ENCODE results near the gene SLC38A1.

Gene SLC38A1

DNA sequence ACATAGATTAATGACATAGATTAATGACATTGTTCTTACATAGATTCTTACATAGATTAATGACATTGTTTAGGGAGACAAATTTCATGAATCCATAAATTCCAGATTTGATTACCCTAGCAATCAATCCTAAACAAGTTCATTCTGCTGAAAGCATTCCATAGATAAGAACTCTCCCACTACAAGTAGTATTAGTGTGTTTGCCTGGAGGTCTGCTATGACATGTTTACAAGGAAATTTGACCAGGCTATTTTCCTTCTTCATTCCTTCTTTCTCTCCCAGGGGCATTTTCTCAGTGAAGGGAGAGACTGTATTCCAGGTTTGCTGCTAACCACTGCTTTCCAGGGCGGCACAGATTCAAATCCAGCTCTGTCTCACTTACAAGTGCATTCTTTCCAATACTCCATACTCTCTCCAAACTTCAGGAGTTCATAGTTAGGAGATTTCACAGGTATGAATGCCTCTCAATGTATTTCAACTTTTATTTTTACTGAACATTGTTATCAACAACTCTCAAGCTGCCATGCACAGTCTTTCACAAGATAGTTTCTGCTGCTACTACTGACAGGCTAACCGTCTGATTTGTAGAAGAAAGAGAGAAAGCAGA lies 134.5 kb downstream of the SLC38A1 start:
- no peak overlapping the region for H3K27ac ChIP-seq

GRCh38 chr12:46133751-46134150 lies 135.1 kb downstream of the SLC38A1 start:
- DNase-seq (ENCODE audit: low spot score) = no peak
- TF ChIP-seq CTCF (IDR thresholded peaks at IDR 0.05) = no peak
- H3K27ac ChIP-seq = no peak overlapping the region
- no peak overlapping the region for H3K4me3 ChIP-seq

More for the DNA sequence above, 134.5 kb downstream of the SLC38A1 start:
- no peak overlapping the region for H3K4me3 ChIP-seq
- DNase-seq (ENCODE audit: low spot score) = no peak
- no peak for TF ChIP-seq CTCF (IDR thresholded peaks at IDR 0.05)

All from coronary artery (tissue), 2 donors.